Neural progenitor cell (in vitro differentiated cells): Measurements from ENCODE around the gene MAPRE3. TPM values are rescaled to one million over a fixed set of nuclear protein-coding genes. Genes with fewer than 3 reads are reported as not detected.

Experiments used
- DNase-seq: peaks from one replicate; pipeline ENCODE4 v3.0.0-alpha.2; 2016; ENCODE audit warnings: low spot score
- H2AFZ ChIP-seq: fragments of 200-600 bp; sonication (generic); replicated peaks from 2 replicates; pipeline ENCODE4 v1.6.1; 2016; ENCODE audit warnings: antibody characterized with exemption
- H3F3A ChIP-seq: fragments of 200-600 bp; sonication (generic); 2 replicates; pipeline ENCODE4 v1.6.1; 2016; ENCODE audit warnings: antibody characterized with exemption, low read depth
- H3K27ac ChIP-seq: fragments of 200-600 bp; sonication (generic); 2 replicates; pipeline ENCODE4 v1.5.1; 2016; ENCODE audit warnings: mild to moderate bottlenecking
- H3K27me3 ChIP-seq: fragments of 200-600 bp; sonication (generic); 2 replicates; pipeline ENCODE4 v1.6.1; 2016; ENCODE audit warnings: mild to moderate bottlenecking, moderate library complexity
- H3K36me3 ChIP-seq: fragments of 200-600 bp; sonication (generic); 2 replicates; pipeline ENCODE4 v1.5.1; 2016
- H3K4me1 ChIP-seq: fragments of 200-600 bp; sonication (generic); 2 replicates; pipeline ENCODE4 v1.6.1; 2016; ENCODE audit warnings: mixed run types
- H3K4me2 ChIP-seq: fragments of 200-600 bp; sonication (generic); 2 replicates; pipeline ENCODE4 v1.6.1; 2016
- H3K4me3 ChIP-seq: fragments of 200-600 bp; sonication (generic); 2 replicates; pipeline ENCODE4 v1.5.1; 2016
- H3K79me2 ChIP-seq: fragments of 200-600 bp; sonication (generic); 2 replicates; pipeline ENCODE4 v1.6.1; 2016; ENCODE audit warnings: low read depth
- H3K9ac ChIP-seq: fragments of 200-600 bp; sonication (generic); 2 replicates; pipeline ENCODE4 v1.6.1; 2016
- H3K9me3 ChIP-seq: fragments of 200-600 bp; sonication (generic); 2 replicates; pipeline ENCODE4 v1.5.1; 2016; ENCODE audit warnings: low read depth
- H4K20me1 ChIP-seq: fragments of 200-600 bp; sonication (generic); 2 replicates; pipeline ENCODE4 v1.6.1; 2016; ENCODE audit warnings: low read depth
- H3K27ac Mint-ChIP-seq: 3 replicates; pipeline ENCODE4 v1.8.0; 2021; ENCODE audit warnings: mixed read lengths
- H3K27me3 Mint-ChIP-seq: 2 replicates; pipeline ENCODE4 v1.8.0; 2022; ENCODE audit warnings: low read depth, mild to moderate bottlenecking, inconsistent platforms, moderate library complexity, mixed read lengths; ENCODE audit not compliant: insufficient read depth
- H3K36me3 Mint-ChIP-seq: 3 replicates; pipeline ENCODE4 v1.8.0; 2021; ENCODE audit warnings: mixed read lengths
- H3K4me1 Mint-ChIP-seq: 3 replicates; pipeline ENCODE4 v1.8.0; 2021; ENCODE audit warnings: mixed read lengths
- H3K4me3 Mint-ChIP-seq: 3 replicates; pipeline ENCODE4 v1.8.0; 2021; ENCODE audit warnings: mild to moderate bottlenecking, moderate library complexity, mixed read lengths
- H3K9me3 Mint-ChIP-seq: 3 replicates; pipeline ENCODE4 v1.8.0; 2020; ENCODE audit warnings: mixed read lengths
- CTCF ChIP-seq: fragments of 200-600 bp; sonication (generic); IDR thresholded peaks from 2 replicates; pipeline ENCODE4 v1.5.1; 2017; ENCODE audit warnings: antibody characterized with exemption, mild to moderate bottlenecking
- EZH2 ChIP-seq: fragments of 200-600 bp; sonication (generic); IDR thresholded peaks from 2 replicates; pipeline ENCODE4 v1.6.1; 2017; ENCODE audit warnings: antibody characterized with exemption, mild to moderate bottlenecking, moderate library complexity
- EZH2phosphoT487 ChIP-seq: fragments of 200-600 bp; sonication (generic); IDR thresholded peaks from 2 replicates; pipeline ENCODE4 v1.6.1; 2017; ENCODE audit warnings: antibody characterized with exemption
- total RNA-seq: library from RNA; depleted of rRNA; stranded (reverse); fragments of >200 nt; gene quantifications from 2 replicates; pipeline ENCODE4 v1.2.3, GENCODE V29; 2015; ENCODE audit warnings: low replicate concordance

The MAPRE3 gene
- total RNA-seq, 1 donor from 2014 or later, result 3.1 TPM

GRCh38 chr2:27024188-27024587 is 53.8 kb downstream of the MAPRE3 start:
- no peaks in the 10 kb centered on the region for H3F3A ChIP-seq
- peaks cover 57% of the 10 kb centered on the region for H4K20me1 ChIP-seq
- no peaks in the 10 kb centered on the region for H3K79me2 ChIP-seq
- H3K9me3 Mint-ChIP-seq, result no peaks in the 10 kb centered on the region
- H3K27ac ChIP-seq, result no peak overlapping the region
- H3K36me3 Mint-ChIP-seq, result peaks cover 15% of the 10 kb centered on the region
- H3K4me1 ChIP-seq, result no peaks in the 10 kb centered on the region
- no peak overlapping the region for H2AFZ ChIP-seq
- no peak overlapping the region for H3K9ac ChIP-seq
- peaks cover 22% of the 10 kb centered on the region for H3K4me1 Mint-ChIP-seq
- no peak overlapping the region for H3K4me2 ChIP-seq
- H3K27ac Mint-ChIP-seq, result no peak overlapping the region
- H3K9me3 ChIP-seq, result no peaks in the 10 kb centered on the region
- TF ChIP-seq EZH2 (no peak), CTCF (peak; percentile 56)
- no peak overlapping the region for H3K4me3 ChIP-seq
- no peak overlapping the region for H3K4me3 Mint-ChIP-seq
- H3K27me3 ChIP-seq, result no peaks in the 10 kb centered on the region
- H3K36me3 ChIP-seq, result no peaks in the 10 kb centered on the region
- peaks cover 4% of the 10 kb centered on the region for H3K27me3 Mint-ChIP-seq
- DNase-seq, result peak; percentile 79

- H3F3A ChIP-seq, result no peaks in the 10 kb centered on the region
- DNase-seq, result peak; percentile 40
- H4K20me1 ChIP-seq, result peaks cover 58% of the 10 kb centered on the region
- H3K27me3 ChIP-seq, result no peaks in the 10 kb centered on the region
- Mint-ChIP-seq H3K27me3 (peaks cover 2% of the 10 kb centered on the region), H3K9me3 (no peaks in the 10 kb centered on the region), H3K4me3 (no peak overlapping the region), H3K27ac (no peak overlapping the region), H3K36me3 (peaks cover 21% of the 10 kb centered on the region), H3K4me1 (peaks cover 21% of the 10 kb centered on the region)
- H3K4me1 ChIP-seq, result no peaks in the 10 kb centered on the region
- peak overlapping the region; percentile 1 for H3K27ac ChIP-seq
- H3K4me3 ChIP-seq, result no peak overlapping the region
- H3K9me3 ChIP-seq, result no peaks in the 10 kb centered on the region
- no peaks in the 10 kb centered on the region for H3K36me3 ChIP-seq
- no peak overlapping the region for H3K4me2 ChIP-seq
- no peaks in the 10 kb centered on the region for H3K79me2 ChIP-seq
- H3K9ac ChIP-seq, result no peak overlapping the region
- TF ChIP-seq EZH2phosphoT487, result no peak
- no peak for TF ChIP-seq EZH2
- TF ChIP-seq CTCF, result peak; percentile 21
- no peak overlapping the region for H2AFZ ChIP-seq
These were observed 54.4 kb downstream of the MAPRE3 start for GRCh38 chr2:27024812-27025211.

GRCh38 chr2:27025281-27025800 is 54.9 kb downstream of the MAPRE3 start:
- Histone ChIP-seq H3K79me2 (no peaks in the 10 kb centered on the region), H3K27ac (peak overlapping the region; percentile 1), H3K4me3 (no peak overlapping the region), H4K20me1 (peaks cover 55% of the 10 kb centered on the region), H3K4me1 (no peaks in the 10 kb centered on the region), H2AFZ (no peak overlapping the region), H3K36me3 (no peaks in the 10 kb centered on the region), H3K9me3 (no peaks in the 10 kb centered on the region), H3F3A (no peaks in the 10 kb centered on the region), H3K9ac (no peak overlapping the region), H3K4me2 (no peak overlapping the region), H3K27me3 (no peaks in the 10 kb centered on the region)
- no peaks in the 10 kb centered on the region for H3K27me3 Mint-ChIP-seq
- no peak for DNase-seq
- H3K27ac Mint-ChIP-seq, result no peak overlapping the region
- no peak for TF ChIP-seq CTCF
- no peak for TF ChIP-seq EZH2
- no peak for TF ChIP-seq EZH2phosphoT487
- H3K36me3 Mint-ChIP-seq, result peaks cover 22% of the 10 kb centered on the region
- H3K4me1 Mint-ChIP-seq, result peaks cover 16% of the 10 kb centered on the region
- H3K4me3 Mint-ChIP-seq, result no peak overlapping the region
- H3K9me3 Mint-ChIP-seq, result no peaks in the 10 kb centered on the region
